Parathyroid adenoma (tissue), 2 donors: Measurements from ENCODE around the gene MAP7.
"Not testable (repeated sequence)": the region's sequence is repeated elsewhere in the genome, so short reads cannot be mapped to it uniquely, and the experiment has no call there.

Experiments
- H2AFZ ChIP-seq: fragments of 300-600 bp; sonication (generic); one replicate; pipeline ENCODE4 v1.7.0; 2017; ENCODE audit warnings: antibody characterized with exemption, mild to moderate bottlenecking
- H3K27ac ChIP-seq: fragments of 300-600 bp; sonication (generic); one replicate; pipeline ENCODE4 v1.7.0; 2017
- H3K27me3 ChIP-seq: fragments of 300-600 bp; sonication (generic); one replicate; pipeline ENCODE4 v1.7.0; 2017; ENCODE audit warnings: low read length; ENCODE audit not compliant: control insufficient read depth, insufficient read depth
- H3K36me3 ChIP-seq: fragments of 300-600 bp; sonication (generic); one replicate; pipeline ENCODE4 v1.7.0; 2017; ENCODE audit warnings: low read length; ENCODE audit not compliant: control insufficient read depth, insufficient read depth
- H3K4me1 ChIP-seq: fragments of 300-600 bp; sonication (generic); one replicate; pipeline ENCODE4 v1.7.0; 2017; ENCODE audit warnings: control low read depth
- H3K4me2 ChIP-seq: fragments of 300-600 bp; sonication (generic); one replicate; pipeline ENCODE4 v1.7.0; 2017; ENCODE audit warnings: low read length
- H3K4me3 ChIP-seq: fragments of 300-600 bp; sonication (generic); one replicate; pipeline ENCODE4 v1.7.0; 2017; ENCODE audit warnings: low read depth, low read length
- H3K79me2 ChIP-seq: fragments of 300-600 bp; sonication (generic); one replicate; pipeline ENCODE4 v1.7.0; 2017; ENCODE audit warnings: control low read depth
- H3K9ac ChIP-seq: fragments of 300-600 bp; sonication (generic); one replicate; pipeline ENCODE4 v1.7.0; 2017; ENCODE audit warnings: mild to moderate bottlenecking
- H3K9me3 ChIP-seq: fragments of 300-600 bp; sonication (generic); one replicate; pipeline ENCODE4 v1.7.0; 2017; ENCODE audit warnings: low read length; ENCODE audit not compliant: control insufficient read depth
- CTCF ChIP-seq: fragments of 300-600 bp; sonication (generic); IDR thresholded peaks from one replicate; pipeline ENCODE4 v1.7.0; 2017; ENCODE audit warnings: antibody characterized with exemption, mild to moderate bottlenecking
- donor health status: primary hyperparathyroidism.

The MAP7 gene

GRCh38 chr6:136483906-136484305 lies 66.3 kb downstream of the MAP7 start:
- Histone ChIP-seq H3K4me1 (peaks cover 12% of the 10 kb centered on the region), H3K4me2 (peak overlapping the region; percentile 70), H3K36me3 (no peaks in the 10 kb centered on the region), H3K9ac (no peak overlapping the region), H3K4me3 (peak overlapping the region; percentile 43), H3K79me2 (peaks cover 17% of the 10 kb centered on the region), H3K27ac (peak overlapping the region; percentile 50), H3K27me3 (no peaks in the 10 kb centered on the region), H3K9me3 (no peaks in the 10 kb centered on the region), H2AFZ (no peak overlapping the region)
- TF ChIP-seq CTCF, result no peak

- not testable (repeated sequence) for H3K27me3 ChIP-seq, H3K9ac ChIP-seq, H3K4me3 ChIP-seq, H3K36me3 ChIP-seq, H3K9me3 ChIP-seq, H3K27ac ChIP-seq, H3K4me2 ChIP-seq, H2AFZ ChIP-seq
- H3K79me2 ChIP-seq, result peaks cover 19% of the 10 kb centered on the region
- peaks cover 12% of the 10 kb centered on the region for H3K4me1 ChIP-seq
Measured at GRCh38 chr6:136483005-136483404, 67.2 kb downstream of the MAP7 start.

- Histone ChIP-seq H3K9me3 (no peaks in the 10 kb centered on the region), H3K27ac (no peak overlapping the region), H3K4me3 (no peak overlapping the region), H3K27me3 (no peaks in the 10 kb centered on the region), H3K4me2 (no peak overlapping the region), H3K36me3 (no peaks in the 10 kb centered on the region), H3K4me1 (no peaks in the 10 kb centered on the region), H3K79me2 (peaks cover 30% of the 10 kb centered on the region), H2AFZ (no peak overlapping the region), H3K9ac (no peak overlapping the region)
- TF ChIP-seq CTCF, result no peak
Measured at GRCh38 chr6:136477548-136477947, 72.7 kb downstream of the MAP7 start.

- Histone ChIP-seq H2AFZ (no peak overlapping the region), H3K27me3 (no peaks in the 10 kb centered on the region), H3K4me3 (no peak overlapping the region), H3K4me2 (no peak overlapping the region), H3K27ac (no peak overlapping the region), H3K9ac (no peak overlapping the region), H3K9me3 (no peaks in the 10 kb centered on the region), H3K4me1 (peaks cover 8% of the 10 kb centered on the region), H3K79me2 (peaks cover 34% of the 10 kb centered on the region), H3K36me3 (no peaks in the 10 kb centered on the region)
- TF ChIP-seq CTCF, result no peak
Measured at GRCh38 chr6:136475686-136476085, 74.5 kb downstream of the MAP7 start.

- Histone ChIP-seq H3K9me3 (no peaks in the 10 kb centered on the region), H3K79me2 (peaks cover 24% of the 10 kb centered on the region), H3K27ac (no peak overlapping the region), H2AFZ (no peak overlapping the region), H3K36me3 (no peaks in the 10 kb centered on the region), H3K4me2 (no peak overlapping the region), H3K4me3 (no peak overlapping the region), H3K27me3 (no peaks in the 10 kb centered on the region), H3K4me1 (peaks cover 16% of the 10 kb centered on the region), H3K9ac (no peak overlapping the region)
- TF ChIP-seq CTCF, result no peak
Measured at GRCh38 chr6:136474241-136474640, 76.0 kb downstream of the MAP7 start.
